Sigmoid colon (tissue), 4 donors: Measurements from ENCODE around the gene EIF4G3.

Source experiments
- CTCF ChIP-seq, 4 experiments: fragments of 450-650 bp in 3 of 4; fragments of 200-600 bp in 1 of 4; IDR thresholded peaks; one replicate each; pipeline ENCODE4 v1.5.1; 2016 to 2019; ENCODE audit warnings: antibody characterized with exemption in 4 of 4, mild to moderate bottlenecking in 3 of 4, moderate library complexity in 2 of 4
- EP300 ChIP-seq, 4 donors: sonication (generic); formaldehyde crosslinking; IDR thresholded peaks; one replicate each; pipeline ENCODE4 v1.6.1; 2017; ENCODE audit warnings: antibody characterized with exemption in 4 of 4
- POLR2A ChIP-seq, 2 donors: fragments of 450-650 bp; IDR thresholded peaks; one replicate each; pipeline ENCODE4 v1.6.1; 2016; ENCODE audit warnings: antibody characterized with exemption in 2 of 2, mild to moderate bottlenecking in 2 of 2, moderate library complexity in 2 of 2

DNA sequence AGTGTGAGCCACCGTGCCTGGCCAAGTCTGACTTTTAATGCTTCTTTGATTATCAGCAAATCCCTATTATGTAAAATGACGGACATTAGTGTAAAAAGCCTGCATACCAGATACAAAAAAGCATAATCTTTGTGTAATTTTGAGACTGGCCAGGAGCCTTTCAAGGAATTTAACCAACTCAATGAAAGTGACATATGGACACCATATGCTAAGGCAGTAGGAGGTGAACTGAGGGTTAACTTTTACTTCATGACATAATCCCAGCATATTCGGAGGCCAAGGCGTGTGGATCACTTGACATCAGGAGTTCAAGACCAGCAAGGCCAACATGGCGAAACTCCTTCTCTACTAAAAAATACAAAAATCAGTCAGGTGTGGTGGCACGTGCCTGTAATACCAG is 94.6 kb downstream of the EIF4G3 start:
- TF ChIP-seq POLR2A (IDR thresholded peaks at IDR 0.05) (no peak), CTCF (IDR thresholded peaks at IDR 0.05) (no peak), EP300 (IDR thresholded peaks at IDR 0.05) (no peak)
